SH-SY5Y (cell line): ENCODE results near the gene SEL1L3.

Source experiments
- GATA2 ChIP-seq: IDR thresholded peaks from 2 replicates; pipeline ENCODE4 v1.6.1; 2011; ENCODE audit warnings: mild to moderate bottlenecking, low read depth, low read length
- GATA3 ChIP-seq: IDR thresholded peaks from 2 replicates; pipeline ENCODE4 v1.6.1; 2011; ENCODE audit warnings: low read depth, mild to moderate bottlenecking, low read length, moderate library complexity

The SEL1L3 gene

DNA sequence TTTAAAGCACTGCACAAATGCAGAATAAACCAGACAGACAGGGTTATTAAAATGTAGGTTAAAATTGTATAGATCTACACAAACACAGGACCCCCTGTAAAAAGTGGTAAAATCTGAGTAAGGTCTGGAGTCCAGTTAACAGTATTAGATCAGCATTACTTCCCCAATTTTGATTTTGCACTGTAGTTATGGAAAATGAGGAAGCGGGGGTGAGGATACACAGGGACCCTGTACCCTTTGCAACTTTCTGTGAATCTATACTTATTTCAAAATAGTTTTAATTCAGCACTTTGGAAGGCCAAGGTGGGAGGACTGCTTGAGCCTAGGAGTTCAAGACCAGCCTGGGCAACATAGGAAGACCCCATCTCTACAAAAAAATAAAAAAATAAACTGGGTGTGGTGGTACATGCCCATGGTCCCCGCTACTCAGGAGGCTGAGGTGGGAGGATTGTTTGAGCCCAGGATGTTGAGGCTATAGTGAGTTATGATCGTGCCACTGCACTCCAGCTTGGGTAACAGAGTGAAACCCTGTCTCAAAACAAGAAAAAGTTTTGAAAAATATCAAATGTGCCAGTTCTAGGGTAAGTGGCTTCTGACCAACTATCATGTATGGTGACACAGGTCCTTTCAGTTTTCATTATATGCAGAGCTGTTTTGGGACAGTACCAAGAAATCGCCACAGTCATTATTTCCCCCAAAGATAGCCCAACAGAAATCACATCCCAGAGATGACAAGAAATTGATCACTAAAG is 17.7 kb downstream of the SEL1L3 start:
- TF ChIP-seq GATA3 (no peak), GATA2 (no peak)

DNA sequence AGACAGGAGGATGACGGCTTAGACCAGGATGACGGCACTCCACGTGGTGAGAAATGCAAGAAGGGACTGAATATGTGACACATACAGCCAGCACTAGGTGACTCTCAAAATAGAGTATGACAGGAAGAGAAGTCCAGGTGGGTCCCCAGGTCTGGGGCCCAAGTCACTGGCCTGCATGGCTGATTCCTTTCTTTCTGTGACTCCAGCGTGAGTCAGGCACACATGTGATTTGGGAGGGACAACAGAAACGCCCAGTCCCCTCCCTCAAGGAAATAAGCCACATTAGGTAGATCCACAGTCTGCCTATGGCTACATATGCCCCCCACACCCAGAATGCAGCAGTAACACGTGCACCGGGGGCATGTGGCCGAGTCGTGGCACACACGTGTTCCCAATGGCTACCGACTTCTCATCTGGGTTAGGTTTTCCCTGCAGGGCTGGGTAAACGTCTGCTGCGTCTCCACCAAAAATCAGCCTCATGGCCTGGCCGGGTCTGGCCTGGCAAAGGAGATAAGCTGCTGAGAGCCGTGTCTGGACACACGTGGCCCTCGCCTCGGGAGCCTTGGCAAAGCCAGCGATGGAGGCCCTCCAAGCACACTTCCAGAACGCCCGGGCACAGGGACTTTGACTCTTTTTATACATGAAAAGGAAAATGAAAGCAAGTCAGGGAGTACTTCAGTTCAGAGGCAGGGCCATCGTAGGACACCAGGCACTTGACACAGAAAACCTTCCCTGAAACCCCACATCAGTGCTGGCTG is 19.3 kb downstream of the SEL1L3 start:
- TF ChIP-seq GATA2 (no peak), GATA3 (no peak)

DNA sequence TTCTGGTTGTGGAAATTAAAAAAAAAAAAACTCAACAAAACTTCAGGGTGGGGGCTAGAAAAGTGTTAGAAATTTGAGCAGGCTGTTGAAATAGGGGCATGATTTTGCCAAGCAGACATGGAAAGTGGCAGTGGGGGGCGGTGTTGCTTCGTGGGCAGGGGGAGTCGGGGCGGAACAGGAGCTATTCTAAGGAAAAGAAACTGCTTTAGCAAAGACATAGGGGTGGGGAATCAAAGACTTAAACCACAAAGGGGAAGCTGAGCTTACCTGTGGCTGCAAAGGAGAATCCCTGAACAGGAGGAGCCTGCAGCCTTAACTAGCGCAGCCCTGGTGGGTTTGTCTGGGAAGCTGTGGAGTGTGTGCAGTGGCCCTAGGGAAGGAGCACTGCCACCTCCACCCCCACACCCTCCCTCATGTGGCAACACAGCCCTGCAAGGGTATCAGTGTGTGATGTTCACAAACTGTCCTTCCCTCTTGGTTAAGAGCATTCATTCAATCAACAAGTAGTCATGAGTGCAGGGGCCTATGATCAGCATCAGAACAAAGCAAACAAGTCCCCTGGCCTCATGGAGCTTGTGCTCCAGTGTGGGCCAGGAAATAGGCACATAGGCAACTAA is 20.5 kb downstream of the SEL1L3 start:
- TF ChIP-seq GATA3 (no peak), GATA2 (no peak)

DNA sequence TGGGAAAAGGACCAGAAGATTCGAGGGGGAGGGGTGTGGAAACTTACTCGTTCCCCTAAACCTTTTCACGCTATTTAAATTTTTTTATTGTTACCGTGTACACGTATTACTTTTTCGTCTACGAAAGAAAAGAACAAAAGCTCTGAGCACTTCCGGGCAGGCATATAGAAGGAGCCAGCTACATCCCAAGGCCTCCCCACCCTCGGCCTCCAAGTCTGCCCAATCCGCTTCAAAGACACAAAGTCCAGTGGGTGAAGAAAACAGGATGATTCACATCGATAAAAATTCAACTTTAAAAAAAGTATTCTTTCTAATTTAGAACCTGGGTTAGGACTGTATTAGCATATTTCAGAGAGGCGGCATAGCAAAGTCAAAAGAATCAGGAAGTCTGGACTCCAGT is 23.1 kb downstream of the SEL1L3 start:
- TF ChIP-seq GATA2 (no peak), GATA3 (no peak)

DNA sequence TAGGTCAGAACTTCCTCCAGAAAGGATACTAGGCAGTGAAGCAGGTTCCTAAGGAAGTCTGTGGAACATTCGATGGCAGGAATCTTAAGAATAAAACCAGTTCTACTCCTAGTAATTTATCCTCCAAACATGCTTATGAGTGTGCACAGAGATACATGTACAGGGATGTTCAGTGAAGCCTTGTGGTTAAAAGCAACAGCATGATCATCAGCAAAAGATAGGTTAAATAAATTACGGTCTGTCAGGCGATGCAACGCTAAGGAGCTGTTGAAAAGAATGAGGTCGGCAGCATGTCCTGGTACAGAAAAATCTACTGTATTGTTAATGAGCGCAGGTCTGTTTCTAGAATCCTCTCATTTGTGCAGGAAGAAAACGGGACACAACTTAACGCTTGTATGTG is 23.6 kb downstream of the SEL1L3 start:
- TF ChIP-seq GATA2, result no peak
- TF ChIP-seq GATA3, result no peak

DNA sequence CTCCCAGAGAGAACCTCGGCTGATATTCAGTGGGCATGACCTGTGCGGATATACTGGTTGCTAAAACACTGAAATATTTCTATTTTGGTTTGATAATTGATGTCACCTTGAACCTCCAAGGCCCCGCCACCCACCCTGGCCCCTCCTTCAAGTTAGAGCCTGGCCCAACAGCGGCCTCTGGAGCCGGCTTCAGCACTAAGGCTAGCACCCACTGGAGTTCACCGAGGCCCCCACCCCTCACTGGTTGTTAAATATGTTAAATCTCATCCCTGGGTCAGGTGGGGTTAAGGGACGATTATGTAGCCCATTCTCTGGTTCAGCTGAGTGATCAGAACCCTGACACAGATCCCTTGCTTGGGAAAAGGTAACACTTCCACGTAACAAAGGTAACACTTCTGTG is 24.3 kb downstream of the SEL1L3 start:
- TF ChIP-seq GATA3, result no peak
- TF ChIP-seq GATA2, result no peak

DNA sequence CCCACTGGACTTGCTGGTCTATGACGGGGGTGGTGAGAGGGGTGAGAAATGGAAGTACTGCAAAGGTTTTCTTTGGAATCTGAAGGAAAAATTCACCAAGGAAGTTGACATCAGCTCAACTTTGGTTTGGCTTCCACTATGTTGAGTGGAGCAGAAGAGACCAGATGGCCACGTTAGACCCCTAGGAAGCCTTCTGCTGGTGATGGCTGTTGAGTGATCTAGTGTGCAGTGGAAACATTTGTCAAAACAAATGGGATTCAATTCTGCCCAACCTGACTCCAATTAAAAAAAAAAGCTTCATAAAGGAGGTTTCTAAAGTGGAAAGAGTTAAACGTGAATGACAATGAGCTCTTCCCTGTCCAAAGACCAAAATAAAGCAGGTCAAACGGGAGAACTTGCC is 25.7 kb downstream of the SEL1L3 start:
- TF ChIP-seq GATA2 (no peak), GATA3 (no peak)

DNA sequence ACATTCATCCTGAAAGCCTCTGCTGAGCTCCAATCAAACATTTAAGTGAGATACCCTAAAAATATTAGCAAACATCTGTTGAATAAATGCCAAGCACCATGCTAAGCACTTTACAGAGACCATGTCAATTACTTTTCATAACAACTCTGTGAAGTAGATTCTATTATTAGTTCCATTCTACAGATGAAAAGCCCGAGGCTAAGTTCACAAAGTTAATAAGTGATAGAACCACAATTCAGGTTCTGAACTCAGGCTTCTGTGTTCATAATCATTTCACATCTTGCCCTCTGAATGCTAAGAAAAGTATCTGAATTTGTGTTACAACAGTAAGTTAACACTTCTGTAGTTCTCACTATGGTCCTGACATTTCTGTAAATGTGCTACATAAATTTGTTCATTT is 27.4 kb downstream of the SEL1L3 start:
- no peak for TF ChIP-seq GATA2
- TF ChIP-seq GATA3, result no peak

DNA sequence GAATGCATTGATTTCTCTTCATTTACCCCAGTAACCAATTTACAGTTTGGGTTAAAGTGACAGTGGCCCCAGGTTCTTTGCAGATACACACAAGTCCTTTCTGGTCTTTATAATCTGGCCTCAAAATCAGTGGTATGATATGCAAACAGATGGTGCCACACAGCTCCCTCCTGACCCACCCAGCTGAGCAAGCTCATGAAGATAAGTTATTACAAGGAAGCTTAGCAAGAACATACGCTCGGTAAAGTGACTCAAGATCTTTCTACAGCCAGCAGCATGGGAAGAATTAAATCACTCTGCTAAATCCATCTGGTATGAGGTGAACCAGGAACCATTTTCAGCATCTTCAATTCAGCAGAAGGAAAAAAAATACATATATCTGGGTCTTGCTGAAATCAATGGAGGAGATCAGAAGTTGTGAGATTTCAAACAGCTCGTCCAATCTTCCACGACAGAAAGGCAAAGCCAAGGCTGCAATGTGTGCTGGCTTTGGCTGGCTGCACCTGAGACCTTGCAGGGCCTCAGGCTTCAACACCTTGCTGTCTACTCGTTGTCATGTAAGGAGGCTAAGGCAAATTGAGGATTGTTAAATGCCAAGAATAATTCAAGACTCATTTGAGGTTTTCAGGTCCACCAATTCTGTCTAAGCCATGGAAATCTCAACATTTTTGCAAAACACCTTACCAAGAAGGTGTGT is 28.2 kb downstream of the SEL1L3 start:
- TF ChIP-seq GATA3, result no peak
- TF ChIP-seq GATA2, result no peak

DNA sequence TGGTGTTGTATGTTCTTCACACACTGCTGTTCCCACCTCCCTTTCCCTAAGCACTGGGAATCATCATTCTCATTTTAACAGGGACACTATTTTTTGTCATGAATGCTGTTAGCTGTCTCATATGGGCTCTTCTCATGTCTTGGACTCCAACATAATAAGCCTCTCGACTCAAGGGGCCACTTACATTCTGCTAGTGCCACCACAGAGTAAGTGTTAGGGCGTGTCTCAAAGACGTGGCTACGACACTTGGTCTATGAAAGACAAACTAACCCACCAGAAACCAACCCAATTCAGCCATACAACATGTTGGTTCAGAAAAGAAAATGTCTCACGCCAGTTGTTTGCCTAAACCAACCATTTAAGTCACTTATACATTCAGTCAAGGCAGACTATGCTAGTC is 32.2 kb downstream of the SEL1L3 start:
- TF ChIP-seq GATA3, result no peak
- TF ChIP-seq GATA2, result no peak

DNA sequence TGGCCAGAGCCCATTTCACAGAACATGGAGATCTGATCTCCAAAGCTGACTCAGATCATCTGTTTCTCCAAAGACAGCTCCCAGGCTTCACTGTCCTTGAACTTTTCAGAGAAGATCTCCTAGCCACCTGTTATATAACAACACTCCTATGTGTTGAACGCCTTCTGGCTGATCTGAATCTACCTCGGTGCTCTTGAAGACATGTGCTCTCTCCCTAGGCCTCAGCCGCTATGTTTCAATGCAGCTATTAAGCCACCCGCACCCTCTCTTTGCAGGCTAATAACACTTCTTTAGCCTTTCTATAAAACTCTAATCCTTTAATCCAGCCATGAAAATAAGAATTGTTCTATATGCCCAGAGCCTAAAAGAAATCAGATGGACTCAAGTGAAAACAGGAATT is 34.9 kb downstream of the SEL1L3 start:
- TF ChIP-seq GATA3 (no peak), GATA2 (no peak)

DNA sequence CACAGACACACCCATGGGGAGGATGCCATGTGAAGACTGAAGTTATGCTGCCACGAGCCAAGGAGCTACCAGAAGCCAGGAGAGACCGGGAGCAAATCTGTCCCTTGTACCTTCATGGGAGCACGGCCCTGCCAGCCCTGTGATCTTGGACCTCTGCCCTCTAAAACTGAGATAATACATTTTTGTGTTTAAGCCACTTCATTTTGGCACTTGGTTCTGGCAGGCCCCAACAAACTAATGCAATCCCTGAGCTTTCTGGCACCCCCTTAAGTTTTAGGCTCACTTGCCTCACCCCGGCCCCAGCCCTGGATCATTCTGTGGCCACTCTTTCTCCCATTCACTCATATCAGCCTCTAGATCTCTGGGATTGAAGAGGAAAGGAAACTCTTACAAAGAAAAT is 35.4 kb downstream of the SEL1L3 start:
- no peak for TF ChIP-seq GATA2
- no peak for TF ChIP-seq GATA3

DNA sequence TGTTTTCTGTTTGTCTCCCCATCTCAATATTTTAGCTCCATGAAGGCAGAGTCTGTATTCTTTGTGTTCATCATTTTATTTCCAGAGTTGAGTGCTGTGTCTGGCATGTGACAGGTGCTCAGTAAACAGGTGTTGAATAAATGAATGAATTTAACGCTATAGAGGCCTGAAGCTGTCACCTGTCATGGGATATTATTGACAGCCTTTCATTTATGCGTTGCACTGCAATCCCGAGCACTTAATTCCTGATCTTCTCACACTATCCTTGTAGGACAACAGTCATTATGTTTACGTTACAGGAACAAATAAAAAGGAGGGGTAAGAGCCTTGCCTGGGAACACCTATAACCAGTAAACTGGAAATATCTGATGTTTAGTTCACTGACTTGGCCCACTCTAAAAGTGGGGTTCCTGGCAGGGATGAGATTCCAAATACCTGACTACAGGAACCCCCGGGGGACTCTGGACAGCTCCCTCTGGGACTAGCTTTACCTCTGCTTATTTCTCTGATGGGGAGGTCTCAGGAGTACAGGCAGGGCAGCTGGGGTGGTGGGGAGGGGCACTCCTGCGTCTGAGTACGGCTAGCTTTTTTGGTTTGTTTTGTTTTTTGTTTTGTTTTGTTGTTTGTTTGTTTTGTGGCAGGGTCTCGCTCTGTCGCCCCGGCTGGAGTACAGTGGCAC is 36.6 kb downstream of the SEL1L3 start:
- TF ChIP-seq GATA2 (no peak), GATA3 (no peak)

DNA sequence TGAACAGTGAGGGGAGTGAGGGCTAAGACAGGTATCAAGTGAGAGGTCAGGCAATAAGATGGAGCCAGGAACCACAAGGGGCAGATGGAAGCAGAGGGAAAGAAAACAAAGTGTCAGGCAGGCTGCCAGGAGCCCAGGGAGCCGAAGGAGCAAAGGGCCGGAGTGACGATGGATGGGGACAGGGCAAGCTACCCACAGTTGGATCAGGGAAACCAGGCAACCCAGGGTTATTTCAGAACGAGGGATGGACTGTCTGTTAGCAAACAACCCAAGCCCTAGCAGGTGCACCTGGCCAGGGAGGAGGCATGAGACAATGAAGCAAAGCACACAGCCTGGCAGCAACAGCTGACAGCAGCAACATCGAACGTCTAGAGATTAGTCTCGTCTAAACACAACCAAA is 39.2 kb downstream of the SEL1L3 start:
- TF ChIP-seq GATA2 (no peak), GATA3 (no peak)

DNA sequence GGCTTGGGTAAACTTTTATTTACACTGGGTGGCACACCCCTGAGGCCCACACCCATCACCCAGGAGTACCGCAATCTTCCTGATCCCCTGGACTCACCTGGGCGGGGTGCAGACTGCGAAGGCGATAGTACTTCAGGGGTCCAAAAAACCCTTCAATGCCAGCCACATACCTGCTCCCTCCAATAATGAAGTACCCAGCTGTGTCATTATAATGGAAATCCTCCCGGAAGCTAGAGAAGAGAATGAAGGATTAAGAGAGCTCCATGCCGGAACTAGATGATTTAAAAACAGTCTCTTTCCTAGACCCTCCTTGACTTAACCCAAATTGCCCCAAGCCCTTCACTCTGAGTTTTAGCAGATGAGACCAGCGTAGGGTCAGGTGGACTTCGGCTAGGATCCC is 40.9 kb downstream of the SEL1L3 start:
- TF ChIP-seq GATA2 (no peak), GATA3 (no peak)
